Right atrium auricular region (tissue), 2 donors: Measurements from ENCODE around the gene RPS6KA3. TPM values are rescaled to one million over a fixed set of nuclear protein-coding genes. Genes with fewer than 3 reads are reported as not detected.
"Not testable (repeated sequence)": the region's sequence is repeated elsewhere in the genome, so short reads cannot be mapped to it uniquely, and the experiment has no call there.

Source experiments
- DNase-seq: peaks from one replicate; pipeline ENCODE4 v3.0.0-alpha.2; 2019; ENCODE audit warnings: low spot score
- H3K27ac ChIP-seq, 2 donors: fragments of 200-600 bp; sonication (generic); 1 replicate in 1 of 2; 2 replicates in 1 of 2; pipeline ENCODE4 v1.5.1; 2016 to 2019
- H3K27me3 ChIP-seq, 2 donors: fragments of 200-600 bp; sonication (generic); one replicate each; pipeline versions ENCODE4 v1.5.1 to v1.6.0; 2017 to 2019
- H3K36me3 ChIP-seq: fragments of 200-600 bp; sonication (generic); one replicate; pipeline ENCODE4 v1.5.1; 2016
- H3K4me1 ChIP-seq, 2 donors: fragments of 200-600 bp; sonication (generic); one replicate each; pipeline versions ENCODE4 v1.5.1 to v1.6.0; 2017 to 2019
- H3K4me3 ChIP-seq, 2 donors: fragments of 200-600 bp; sonication (generic); 1 replicate in 1 of 2; 2 replicates in 1 of 2; pipeline ENCODE4 v1.5.1; 2017 to 2019; ENCODE audit warnings: mild to moderate bottlenecking in 1 of 2, moderate library complexity in 1 of 2
- H3K9me3 ChIP-seq, 2 donors: fragments of 200-600 bp; sonication (generic); one replicate each; pipeline ENCODE4 v1.5.1; 2019
- CTCF ChIP-seq, 2 donors: fragments of 200-600 bp; sonication (generic); IDR thresholded peaks; one replicate each; pipeline ENCODE4 v1.5.1; 2019; ENCODE audit warnings: antibody characterized with exemption in 2 of 2
- total RNA-seq, 2 donors: library from RNA; depleted of rRNA; stranded (reverse); fragments of >200 nt; gene quantifications; one replicate each; pipeline ENCODE4 v1.1.0, GENCODE V29; 2016

The RPS6KA3 gene
- total RNA-seq, 2 donors from 2014 or later = 25.4 to 30.5 TPM

- no peak for DNase-seq
- Histone ChIP-seq H3K9me3 (no peaks in the 10 kb centered on the region), H3K27me3 (no peaks in the 10 kb centered on the region), H3K27ac (no peak overlapping the region), H3K4me1 (no peaks in the 10 kb centered on the region), H3K4me3 (no peak overlapping the region), H3K36me3 (peaks cover 10% of the 10 kb centered on the region)
- no peak for TF ChIP-seq CTCF (IDR thresholded peaks at IDR 0.05)
These were observed 84.9 kb downstream of the RPS6KA3 start for GRCh38 chrX:20181598-20182329.

- DNase-seq = no peak
- Histone ChIP-seq H3K36me3 (peaks cover 21% of the 10 kb centered on the region), H3K4me3 (no peak overlapping the region), H3K4me1 (no peaks in the 10 kb centered on the region), H3K9me3 (no peaks in the 10 kb centered on the region), H3K27me3 (no peaks in the 10 kb centered on the region), H3K27ac (no peak overlapping the region)
- TF ChIP-seq CTCF (IDR thresholded peaks at IDR 0.05) = no peak
These were observed 89.6 kb downstream of the RPS6KA3 start for GRCh38 chrX:20177093-20177492.

- peaks cover 21% of the 10 kb centered on the region for H3K36me3 ChIP-seq
- no peak for TF ChIP-seq CTCF (IDR thresholded peaks at IDR 0.05)
These were observed 92.9 kb downstream of the RPS6KA3 start for GRCh38 chrX:20173856-20174255.

GRCh38 chrX:20173313-20173712, 93.4 kb downstream of the RPS6KA3 start:
- Histone ChIP-seq H3K36me3 (peaks cover 21% of the 10 kb centered on the region), H3K4me1 (no peaks in the 10 kb centered on the region), H3K27ac (no peak overlapping the region), H3K4me3 (no peak overlapping the region), H3K9me3 (no peaks in the 10 kb centered on the region), H3K27me3 (no peaks in the 10 kb centered on the region)
- TF ChIP-seq CTCF (IDR thresholded peaks at IDR 0.05) = no peak
- DNase-seq = no peak

More at GRCh38 chrX:20173856-20174255, 92.9 kb downstream of the RPS6KA3 start:
- Histone ChIP-seq H3K4me3 (no peak overlapping the region), H3K27ac (no peak overlapping the region), H3K4me1 (no peaks in the 10 kb centered on the region), H3K27me3 (no peaks in the 10 kb centered on the region), H3K9me3 (no peaks in the 10 kb centered on the region)
- no peak for DNase-seq

GRCh38 chrX:20171887-20172286, 94.8 kb downstream of the RPS6KA3 start:
- Histone ChIP-seq H3K4me1 (no peaks in the 10 kb centered on the region), H3K27me3 (no peaks in the 10 kb centered on the region), H3K9me3 (no peaks in the 10 kb centered on the region), H3K27ac (no peak overlapping the region), H3K4me3 (no peak overlapping the region), H3K36me3 (peaks cover 21% of the 10 kb centered on the region)
- no peak for TF ChIP-seq CTCF (IDR thresholded peaks at IDR 0.05)
- DNase-seq = no peak

GRCh38 chrX:20162516-20162915, 104.2 kb downstream of the RPS6KA3 start:
- H3K4me1 ChIP-seq, H3K27me3 ChIP-seq, H3K27ac ChIP-seq, H3K4me3 ChIP-seq, H3K36me3 ChIP-seq, H3K9me3 ChIP-seq, DNase-seq: not testable (repeated sequence)
